ENCODE data around the gene TAS2R14. TPM values are rescaled to one million over a fixed set of nuclear protein-coding genes. Genes with fewer than 3 reads are reported as not detected.

TAS2R14 gene
- total RNA-seq, 1 donor from 2014 or later, result 2.4 TPM

DNA sequence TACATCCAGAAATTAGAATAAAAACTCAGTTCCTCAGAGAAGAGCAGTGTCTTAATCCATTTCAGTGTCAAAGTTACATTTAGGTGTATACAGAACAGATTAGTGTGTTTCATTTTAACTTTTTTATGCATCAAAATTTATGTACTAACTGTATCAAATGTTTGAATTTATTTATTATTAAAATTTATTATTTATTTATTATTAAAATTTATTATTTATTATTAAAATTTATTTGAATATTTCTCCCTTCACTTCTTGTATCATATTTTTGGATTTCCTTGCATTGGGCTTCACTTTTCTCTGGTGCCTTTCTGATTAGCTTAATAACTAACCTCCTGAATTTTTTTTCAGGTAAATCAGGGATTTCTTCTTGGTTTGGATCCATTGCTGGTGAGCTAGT lies 2.3 kb upstream of the TAS2R14 start:
- no peak overlapping the region for H3K27ac Mint-ChIP-seq (ENCODE audit: unreplicated experiment)
- no peaks in the 10 kb centered on the region for H3K4me1 Mint-ChIP-seq (ENCODE audit: low read depth)
- no peaks in the 10 kb centered on the region for H3K27me3 Mint-ChIP-seq (ENCODE audit: low read depth)
- H3K36me3 Mint-ChIP-seq (ENCODE audit: low read depth), result peaks cover 6% of the 10 kb centered on the region
- H3K9me3 Mint-ChIP-seq (ENCODE audit: low read depth), result peaks cover 29% of the 10 kb centered on the region
- TF ChIP-seq, protein P1, sequence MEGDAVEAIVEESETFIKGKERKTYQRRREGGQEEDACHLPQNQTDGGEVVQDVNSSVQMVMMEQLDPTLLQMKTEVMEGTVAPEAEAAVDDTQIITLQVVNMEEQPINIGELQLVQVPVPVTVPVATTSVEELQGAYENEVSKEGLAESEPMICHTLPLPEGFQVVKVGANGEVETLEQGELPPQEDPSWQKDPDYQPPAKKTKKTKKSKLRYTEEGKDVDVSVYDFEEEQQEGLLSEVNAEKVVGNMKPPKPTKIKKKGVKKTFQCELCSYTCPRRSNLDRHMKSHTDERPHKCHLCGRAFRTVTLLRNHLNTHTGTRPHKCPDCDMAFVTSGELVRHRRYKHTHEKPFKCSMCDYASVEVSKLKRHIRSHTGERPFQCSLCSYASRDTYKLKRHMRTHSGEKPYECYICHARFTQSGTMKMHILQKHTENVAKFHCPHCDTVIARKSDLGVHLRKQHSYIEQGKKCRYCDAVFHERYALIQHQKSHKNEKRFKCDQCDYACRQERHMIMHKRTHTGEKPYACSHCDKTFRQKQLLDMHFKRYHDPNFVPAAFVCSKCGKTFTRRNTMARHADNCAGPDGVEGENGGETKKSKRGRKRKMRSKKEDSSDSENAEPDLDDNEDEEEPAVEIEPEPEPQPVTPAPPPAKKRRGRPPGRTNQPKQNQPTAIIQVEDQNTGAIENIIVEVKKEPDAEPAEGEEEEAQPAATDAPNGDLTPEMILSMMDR (IDR thresholded peaks at IDR 0.05), result no peak
- DNase-seq (ENCODE audit: low spot score), result no peak
- H3K4me3 Mint-ChIP-seq (ENCODE audit: unreplicated experiment), result no peak overlapping the region

- no peak for DNase-seq (ENCODE audit: low spot score)
- no peak overlapping the region for H3K4me3 Mint-ChIP-seq (ENCODE audit: unreplicated experiment)
- peaks cover 5% of the 10 kb centered on the region for H3K36me3 Mint-ChIP-seq (ENCODE audit: low read depth)
- peaks cover 22% of the 10 kb centered on the region for H3K9me3 Mint-ChIP-seq (ENCODE audit: low read depth)
- no peaks in the 10 kb centered on the region for H3K27me3 Mint-ChIP-seq (ENCODE audit: low read depth)
- H3K27ac Mint-ChIP-seq (ENCODE audit: unreplicated experiment), result no peak overlapping the region
- TF ChIP-seq, protein P1 (IDR thresholded peaks at IDR 0.05), result no peak
- H3K4me1 Mint-ChIP-seq (ENCODE audit: low read depth), result no peaks in the 10 kb centered on the region
Observed at GRCh38 chr12:10940389-10940788, 1.3 kb upstream of the TAS2R14 start.

DNA sequence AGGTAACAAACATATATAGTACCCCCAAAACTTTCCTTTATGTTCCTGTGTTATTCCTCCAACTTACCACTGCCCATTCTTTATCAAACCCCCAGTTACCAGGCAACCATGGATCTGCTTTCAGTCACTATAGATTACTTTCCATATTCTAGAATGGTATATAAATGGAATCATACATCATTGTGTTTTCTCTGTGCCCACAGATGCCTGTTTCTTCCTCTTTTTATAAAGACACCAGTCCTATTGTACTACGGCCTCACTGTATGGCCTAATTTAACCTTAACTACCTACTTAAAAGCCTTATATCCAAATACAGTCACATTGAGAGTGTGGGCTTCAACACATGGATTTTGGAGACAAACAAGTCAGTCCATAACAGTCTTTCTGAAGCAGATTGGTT lies 2.6 kb downstream of the TAS2R14 start:
- DNase-seq (ENCODE audit: low spot score), result no peak
- Mint-ChIP-seq H3K4me1 (ENCODE audit: low read depth) (no peaks in the 10 kb centered on the region), H3K27me3 (ENCODE audit: low read depth) (no peaks in the 10 kb centered on the region), H3K36me3 (ENCODE audit: low read depth) (no peaks in the 10 kb centered on the region), H3K4me3 (ENCODE audit: unreplicated experiment) (no peak overlapping the region), H3K27ac (ENCODE audit: unreplicated experiment) (no peak overlapping the region), H3K9me3 (ENCODE audit: low read depth) (peaks cover under 1% of the 10 kb centered on the region)
- TF ChIP-seq, protein P1 (IDR thresholded peaks at IDR 0.05), result no peak

GRCh38 chr12:10928746-10929286 lies 10.2 kb downstream of the TAS2R14 start, which contains the start of gene PRH2:
Gene PRH2, plus strand, starts transcription at chr12:10929236. Its CDS starts 38 bp downstream, at chr12:10929274.
- Mint-ChIP-seq H3K4me1 (ENCODE audit: low read depth) (no peaks in the 10 kb centered on the region), H3K27me3 (ENCODE audit: low read depth) (no peaks in the 10 kb centered on the region), H3K36me3 (ENCODE audit: low read depth) (no peaks in the 10 kb centered on the region), H3K4me3 (ENCODE audit: unreplicated experiment) (no peak within 1 kb of the TSS), H3K27ac (ENCODE audit: unreplicated experiment) (no peak within 1 kb of the TSS), H3K9me3 (ENCODE audit: low read depth) (no peaks in the 10 kb centered on the region)
- no peak for DNase-seq (ENCODE audit: low spot score)
- TF ChIP-seq, protein P1 (IDR thresholded peaks at IDR 0.05), result no peak

DNA sequence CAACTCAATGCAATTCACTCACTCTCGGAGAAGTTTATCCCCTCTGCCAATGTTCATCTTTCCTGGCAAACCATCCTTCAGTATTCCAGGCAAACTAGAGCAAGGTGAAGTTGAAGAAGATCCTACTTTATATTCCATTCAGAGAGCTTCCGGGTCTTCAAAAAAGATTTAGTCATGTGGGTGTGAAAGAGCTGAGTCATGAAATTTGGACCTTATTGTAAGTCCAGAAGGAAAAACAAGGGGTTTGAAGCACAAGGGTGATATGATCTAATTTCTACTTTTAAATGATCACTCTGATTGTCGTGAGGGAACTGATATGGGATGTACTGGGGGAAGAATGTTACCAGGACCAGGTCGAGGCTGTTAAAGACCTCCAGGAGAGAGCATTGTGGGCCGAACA lies 12.8 kb downstream of the TAS2R14 start:
- TF ChIP-seq, protein P1 (IDR thresholded peaks at IDR 0.05), result no peak
- no peak overlapping the region for H3K27ac Mint-ChIP-seq (ENCODE audit: unreplicated experiment)
- no peaks in the 10 kb centered on the region for H3K4me1 Mint-ChIP-seq (ENCODE audit: low read depth)
- no peaks in the 10 kb centered on the region for H3K36me3 Mint-ChIP-seq (ENCODE audit: low read depth)
- no peaks in the 10 kb centered on the region for H3K27me3 Mint-ChIP-seq (ENCODE audit: low read depth)
- no peaks in the 10 kb centered on the region for H3K9me3 Mint-ChIP-seq (ENCODE audit: low read depth)
- no peak for DNase-seq (ENCODE audit: low spot score)
- no peak overlapping the region for H3K4me3 Mint-ChIP-seq (ENCODE audit: unreplicated experiment)

Measured in chondrocyte (in vitro differentiated cells).